A673 (cell line): ENCODE data around the gene GRIP1. TPM values are rescaled to one million over a fixed set of nuclear protein-coding genes. Genes with fewer than 3 reads are reported as not detected.

Source experiments
- BruUV-seq: library from RNA; stranded (reverse); fragments of 400-500 nt; replicated peaks from 2 replicates; lab custom pipeline; 2021; lab: Mats Ljungman, UMichigan
- CTCF ChIA-PET: fragments of 300-600 bp; sonication (Branson Sonifier 250); formaldehyde crosslinking; loops from one replicate; lab custom pipeline; 2022; ENCODE audit warnings: antibody characterized with exemption; lab: Charles Lee
- POLR2A ChIA-PET: fragments of 300-600 bp; sonication (Branson Sonifier 250); formaldehyde crosslinking; loops from one replicate; lab custom pipeline; 2022; ENCODE audit warnings: antibody characterized with exemption; ENCODE audit not compliant: low non-redundant PET; lab: Charles Lee
- DNase-seq: peaks from one replicate; pipeline ENCODE4 v3.0.0-alpha.2; 2015; ENCODE audit warnings: low spot score
- H3K27ac ChIP-seq: fragments of 200-600 bp; sonication (generic); 2 replicates; pipeline ENCODE4 v1.5.1; 2016; ENCODE audit warnings: mixed run types, low read depth, mild to moderate bottlenecking, mixed read lengths, antibody characterized with exemption, low read length; ENCODE audit not compliant: poor library complexity, severe bottlenecking
- H3K27me3 ChIP-seq: fragments of 200-600 bp; sonication (generic); replicated peaks from 2 replicates; pipeline ENCODE4 v1.6.1; 2017; ENCODE audit warnings: mixed run types, low read depth, mild to moderate bottlenecking, mixed read lengths, antibody characterized with exemption, low read length; ENCODE audit not compliant: insufficient read depth, poor library complexity
- H3K36me3 ChIP-seq: fragments of 200-600 bp; sonication (generic); 2 replicates; pipeline ENCODE4 v1.6.1; 2016; ENCODE audit warnings: mixed run types, mild to moderate bottlenecking, mixed read lengths, antibody characterized with exemption, low read length; ENCODE audit not compliant: insufficient read depth, poor library complexity, severe bottlenecking
- H3K4me1 ChIP-seq: fragments of 200-600 bp; sonication (generic); 2 replicates; pipeline ENCODE4 v1.6.1; 2017; ENCODE audit warnings: mixed run types, mild to moderate bottlenecking, mixed read lengths, antibody characterized with exemption, low read length; ENCODE audit not compliant: insufficient read depth, poor library complexity, severe bottlenecking
- H3K4me3 ChIP-seq: fragments of 200-600 bp; sonication (generic); 2 replicates; pipeline ENCODE4 v1.5.1; 2016; ENCODE audit warnings: low read depth, mixed run types, mild to moderate bottlenecking, mixed read lengths, low read length; ENCODE audit not compliant: poor library complexity, severe bottlenecking
- H3K9me3 ChIP-seq: fragments of 200-600 bp; sonication (generic); 2 replicates; pipeline ENCODE4 v1.6.1; 2016; ENCODE audit warnings: mixed run types, low read depth, mild to moderate bottlenecking, mixed read lengths, antibody characterized with exemption, low read length; ENCODE audit not compliant: poor library complexity, severe bottlenecking
- EZH2 ChIP-seq: fragments of 200-600 bp; sonication (generic); IDR thresholded peaks from 2 replicates; pipeline ENCODE4 v1.6.1; 2017; ENCODE audit warnings: borderline replicate concordance, low read depth, mild to moderate bottlenecking, mixed read lengths, antibody characterized with exemption, low read length; ENCODE audit not compliant: poor library complexity, severe bottlenecking
- intact Hi-C: fragments of 100-400 bp; cut with micrococcal nuclease; formaldehyde crosslinking; loops from one replicate; pipeline ENCODE4 v1.10.0; 2022; ENCODE audit not compliant: unreplicated experiment
- total RNA-seq: library from RNA; stranded (reverse); gene quantifications from 2 replicates; pipeline ENCODE4 v1.2.3, GENCODE V29; 2021
- TF ChIP-seq, protein P1 (sequence below): fragments of 300-800, 200-600 bp; sonication (generic); conservative IDR thresholded peaks from 2 replicates; pipeline ENCODE4 v1.5.1; 2017; ENCODE audit warnings: low read depth, mild to moderate bottlenecking, antibody characterized with exemption, low read length, moderate library complexity, mixed read lengths

Gene GRIP1
- total RNA-seq, 1 experiment from 2014 or later: 3.6 TPM

DNA sequence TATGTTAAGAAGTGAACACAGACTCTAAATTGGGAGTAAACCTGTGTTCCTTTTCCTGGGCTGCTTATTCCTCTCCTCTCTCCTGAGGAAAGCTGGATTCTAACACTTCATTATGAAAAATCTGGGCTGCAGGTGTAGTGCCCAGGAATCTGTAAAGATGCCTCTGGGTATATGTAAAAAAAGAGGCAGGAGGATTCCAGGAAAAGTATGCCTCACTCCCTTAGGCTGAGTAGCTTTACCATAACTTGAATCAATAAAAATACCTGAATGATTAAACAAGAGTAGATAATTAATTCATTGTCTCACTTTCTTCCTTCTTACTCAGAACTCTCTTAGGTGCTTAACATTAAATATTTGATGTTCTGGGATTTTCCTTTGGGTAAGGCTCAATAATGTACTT is 185.1 kb downstream of the GRIP1 start:
- ChIA-PET CTCF (no interaction called here), POLR2A (no interaction called here)
- Histone ChIP-seq H3K4me1 (no peaks in the 10 kb centered on the region), H3K27ac (no peak overlapping the region), H3K9me3 (no peaks in the 10 kb centered on the region), H3K27me3 (peaks cover 46% of the 10 kb centered on the region), H3K4me3 (no peak overlapping the region), H3K36me3 (no peaks in the 10 kb centered on the region)
- intact Hi-C loops: no loop called here
- TF ChIP-seq EZH2: no peak
- TF ChIP-seq, protein P1, sequence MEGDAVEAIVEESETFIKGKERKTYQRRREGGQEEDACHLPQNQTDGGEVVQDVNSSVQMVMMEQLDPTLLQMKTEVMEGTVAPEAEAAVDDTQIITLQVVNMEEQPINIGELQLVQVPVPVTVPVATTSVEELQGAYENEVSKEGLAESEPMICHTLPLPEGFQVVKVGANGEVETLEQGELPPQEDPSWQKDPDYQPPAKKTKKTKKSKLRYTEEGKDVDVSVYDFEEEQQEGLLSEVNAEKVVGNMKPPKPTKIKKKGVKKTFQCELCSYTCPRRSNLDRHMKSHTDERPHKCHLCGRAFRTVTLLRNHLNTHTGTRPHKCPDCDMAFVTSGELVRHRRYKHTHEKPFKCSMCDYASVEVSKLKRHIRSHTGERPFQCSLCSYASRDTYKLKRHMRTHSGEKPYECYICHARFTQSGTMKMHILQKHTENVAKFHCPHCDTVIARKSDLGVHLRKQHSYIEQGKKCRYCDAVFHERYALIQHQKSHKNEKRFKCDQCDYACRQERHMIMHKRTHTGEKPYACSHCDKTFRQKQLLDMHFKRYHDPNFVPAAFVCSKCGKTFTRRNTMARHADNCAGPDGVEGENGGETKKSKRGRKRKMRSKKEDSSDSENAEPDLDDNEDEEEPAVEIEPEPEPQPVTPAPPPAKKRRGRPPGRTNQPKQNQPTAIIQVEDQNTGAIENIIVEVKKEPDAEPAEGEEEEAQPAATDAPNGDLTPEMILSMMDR: no peak
- BruUV-seq: no TSS peak
- no peak for DNase-seq

DNA sequence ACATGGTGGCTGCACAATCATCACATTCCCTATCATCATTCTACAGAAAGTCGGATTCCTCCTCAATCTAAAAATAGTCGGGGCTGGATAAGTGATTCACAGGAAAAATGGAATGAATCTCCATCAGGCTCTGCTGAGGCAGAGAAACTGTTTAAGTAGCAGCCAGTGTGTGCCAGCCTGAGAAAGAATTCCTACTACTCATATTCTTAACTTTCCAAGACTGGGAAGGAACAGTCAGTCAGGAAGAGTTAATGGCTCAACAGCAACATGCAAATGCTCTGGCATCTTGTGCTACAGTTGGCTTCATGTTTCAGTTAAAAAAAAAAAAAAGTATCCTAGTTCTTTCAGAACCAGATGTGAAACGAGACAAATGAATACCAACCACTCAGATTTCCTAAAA is 187.0 kb downstream of the GRIP1 start:
- Histone ChIP-seq H3K36me3 (no peaks in the 10 kb centered on the region), H3K4me1 (no peaks in the 10 kb centered on the region), H3K4me3 (no peak overlapping the region), H3K27me3 (peaks cover 36% of the 10 kb centered on the region), H3K9me3 (no peaks in the 10 kb centered on the region), H3K27ac (no peak overlapping the region)
- BruUV-seq: no TSS peak
- no peak for DNase-seq
- intact Hi-C loops: no loop called here
- ChIA-PET CTCF (no interaction called here), POLR2A (no interaction called here)
- no peak for TF ChIP-seq EZH2
- TF ChIP-seq, protein P1: no peak

DNA sequence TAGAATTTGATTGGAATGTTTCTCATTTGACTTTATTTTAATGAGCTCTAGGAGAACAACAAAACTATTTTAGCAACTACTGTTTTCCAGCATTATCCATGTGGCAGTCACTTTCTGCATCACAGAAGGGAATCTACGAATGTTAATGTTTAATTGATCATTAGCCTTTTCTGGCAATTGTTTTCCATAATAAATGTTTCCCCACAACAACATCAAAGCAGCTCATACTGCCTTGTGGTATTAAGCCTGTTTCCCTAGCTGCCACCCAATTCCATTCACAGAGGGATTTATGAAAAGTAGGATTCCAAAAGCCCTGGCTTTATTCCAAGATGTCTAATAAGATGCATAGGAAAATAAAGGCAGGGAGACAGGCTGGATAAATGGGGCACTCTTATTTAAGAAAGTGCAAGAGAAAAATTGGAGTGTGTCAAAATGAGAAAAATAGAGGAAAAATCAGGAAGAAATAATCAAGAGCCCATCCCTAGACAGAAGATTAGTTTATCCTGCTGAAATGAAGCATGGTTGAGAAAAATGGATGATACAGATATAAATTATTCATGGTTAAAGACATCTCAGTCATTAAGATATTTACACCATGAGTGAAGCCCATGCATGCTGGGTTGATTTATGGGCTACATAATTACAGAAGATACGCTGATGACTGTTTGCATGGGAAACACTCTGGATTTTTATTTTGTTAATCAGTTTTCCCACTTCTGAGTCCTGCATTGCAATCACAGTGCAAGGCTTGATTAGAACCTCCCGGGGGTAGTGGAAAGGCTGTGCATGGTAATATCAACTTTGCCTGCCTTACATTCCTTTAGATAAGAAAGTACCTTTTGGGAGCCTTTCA is 196.3 kb downstream of the GRIP1 start:
- Histone ChIP-seq H3K4me1 (no peaks in the 10 kb centered on the region), H3K27ac (no peak overlapping the region), H3K4me3 (no peak overlapping the region), H3K9me3 (no peaks in the 10 kb centered on the region), H3K36me3 (no peaks in the 10 kb centered on the region), H3K27me3 (no peaks in the 10 kb centered on the region)
- ChIA-PET POLR2A (no interaction called here), CTCF (no interaction called here)
- TF ChIP-seq EZH2: no peak
- TF ChIP-seq, protein P1: no peak
- BruUV-seq: no TSS peak
- DNase-seq: peak; percentile 15
- intact Hi-C loops: no loop called here
